NCI-H1417 (cell line): ENCODE data around the gene LCAT.
A peak's percentile ranks its signal among the peaks of the same experiment; 100 is the strongest.
"Not testable (repeated sequence)": the region's sequence is repeated elsewhere in the genome, so short reads cannot be mapped to it uniquely, and the experiment has no call there.

Experiments
- DNase-seq, 3 experiments: peaks; one replicate each; lab custom pipeline; 2025; lab: John Stamatoyannopoulos, UW

LCAT gene

DNA sequence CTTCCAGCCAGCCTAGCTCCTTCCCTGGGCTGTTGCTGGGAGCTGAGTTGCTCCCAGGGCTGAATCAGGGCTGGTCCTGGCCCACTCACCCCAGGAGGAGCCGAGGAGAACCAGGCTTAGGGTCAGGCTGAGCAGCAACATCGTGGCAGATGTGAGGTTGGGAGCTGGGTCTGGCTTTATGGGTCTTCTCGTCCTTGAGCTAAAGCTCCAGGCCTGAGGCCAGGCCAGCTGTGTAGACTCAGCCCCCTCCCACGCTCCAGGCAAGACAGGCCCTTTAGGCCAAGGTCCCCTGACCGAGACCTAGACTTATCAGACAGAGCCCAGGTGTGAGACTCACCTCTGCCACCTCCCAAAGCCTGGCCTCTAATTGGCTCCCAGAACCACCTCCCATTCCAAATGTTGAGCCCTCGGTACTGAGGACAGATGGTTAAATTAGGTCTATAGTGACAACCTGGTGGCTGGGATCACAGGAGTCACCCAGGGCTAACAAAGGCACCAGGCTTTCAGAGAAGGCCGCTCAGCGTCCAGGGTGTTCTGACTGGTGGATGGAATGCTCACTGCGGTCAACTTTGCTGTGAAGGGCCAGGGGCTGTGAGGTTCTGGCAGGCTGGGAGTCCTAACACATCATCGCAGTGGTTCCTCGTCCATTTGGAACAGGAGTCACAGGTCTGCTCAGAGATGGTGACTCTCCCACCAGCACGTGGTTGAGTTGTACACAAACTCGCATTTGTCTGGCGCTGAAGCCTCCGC is 12.0 kb downstream of the LCAT start, which contains the start of gene CTRL:
Gene CTRL (minus strand): TSS at position 151 of the 750 bp plus-strand sequence. CDS start 10 bp downstream, at position 141.
- DNase-seq, result no peak

- no peak for DNase-seq
These were observed 13.2 kb downstream of the LCAT start for GRCh38 chr16:67930678-67931211.

DNA sequence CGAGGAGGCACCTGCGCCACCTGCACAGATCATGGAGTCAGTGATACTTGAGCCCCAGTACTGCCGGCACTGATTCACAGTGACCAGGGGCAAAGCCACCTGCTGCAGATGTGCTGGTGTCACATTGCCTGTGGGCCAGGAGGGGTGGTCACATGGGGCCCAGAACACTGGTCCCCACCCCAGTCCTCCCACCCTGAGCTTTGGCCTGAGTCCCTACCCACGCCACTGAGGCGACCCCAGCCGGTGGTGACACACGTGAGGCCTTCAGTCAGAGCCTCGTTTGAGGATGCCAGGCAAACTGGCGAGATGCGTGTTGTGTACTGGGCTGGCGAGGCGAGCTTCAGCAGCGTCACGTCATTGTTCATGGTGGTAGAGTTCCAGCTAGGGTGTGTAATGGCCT is 13.7 kb downstream of the LCAT start:
- DNase-seq, result no peak

DNA sequence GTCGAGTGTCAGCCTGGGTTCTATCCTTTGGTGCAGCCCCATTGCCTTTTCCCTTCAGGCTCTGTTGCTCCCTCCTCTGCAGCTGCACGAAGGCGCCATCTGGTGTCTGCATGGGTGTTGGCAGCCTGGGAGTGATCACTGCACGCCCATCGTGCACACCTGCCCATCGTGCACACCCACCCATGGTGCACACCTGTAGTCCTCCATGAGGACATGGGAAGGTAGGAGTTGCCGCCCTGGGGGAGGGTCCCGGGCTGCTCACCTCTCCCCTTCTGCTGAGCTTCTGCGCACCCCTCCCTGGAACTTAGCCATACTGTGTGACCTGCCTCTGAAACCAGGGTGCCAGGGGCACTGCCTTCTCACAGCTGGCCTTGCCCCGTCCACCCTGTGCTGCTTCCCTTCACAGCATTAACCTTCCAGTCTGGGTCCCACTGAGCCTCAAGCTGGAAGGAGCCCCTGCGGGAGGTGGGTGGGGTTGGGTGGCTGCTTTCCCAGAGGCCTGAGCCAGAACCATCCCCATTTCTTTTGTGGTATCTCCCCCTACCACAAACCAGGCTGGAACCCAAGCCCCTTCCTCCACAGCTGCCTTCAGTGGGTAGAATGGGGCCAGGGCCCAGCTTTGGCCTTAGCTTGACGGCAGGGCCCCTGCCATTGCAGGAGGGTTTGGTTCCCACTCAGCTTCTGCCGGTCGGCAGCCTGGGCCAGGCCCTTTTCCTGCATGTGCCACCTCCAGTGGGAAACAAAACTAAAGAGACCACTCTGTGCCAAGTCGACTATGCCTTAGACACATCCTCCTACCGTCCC is 15.2 kb downstream of the LCAT start:
- DNase-seq, result peak; percentile 57 to 77 (median 65)

DNA sequence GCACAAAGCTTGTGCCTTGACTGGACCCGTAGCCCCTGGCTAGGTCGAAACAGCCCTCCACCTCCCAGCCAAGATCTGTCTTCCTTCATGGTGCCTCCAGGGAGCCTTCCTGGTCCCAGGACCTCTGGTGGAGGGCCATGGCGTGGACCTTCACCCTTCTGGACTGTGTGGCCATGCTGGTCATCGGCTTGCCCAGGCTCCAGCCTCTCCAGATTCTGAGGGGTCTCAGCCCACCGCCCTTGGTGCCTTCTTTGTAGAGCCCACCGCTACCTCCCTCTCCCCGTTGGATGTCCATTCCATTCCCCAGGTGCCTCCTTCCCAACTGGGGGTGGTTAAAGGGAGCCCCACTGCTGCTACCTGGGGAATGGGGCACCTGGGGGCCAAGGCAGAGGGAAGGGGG is 15.8 kb downstream of the LCAT start:
- no peak for DNase-seq

DNA sequence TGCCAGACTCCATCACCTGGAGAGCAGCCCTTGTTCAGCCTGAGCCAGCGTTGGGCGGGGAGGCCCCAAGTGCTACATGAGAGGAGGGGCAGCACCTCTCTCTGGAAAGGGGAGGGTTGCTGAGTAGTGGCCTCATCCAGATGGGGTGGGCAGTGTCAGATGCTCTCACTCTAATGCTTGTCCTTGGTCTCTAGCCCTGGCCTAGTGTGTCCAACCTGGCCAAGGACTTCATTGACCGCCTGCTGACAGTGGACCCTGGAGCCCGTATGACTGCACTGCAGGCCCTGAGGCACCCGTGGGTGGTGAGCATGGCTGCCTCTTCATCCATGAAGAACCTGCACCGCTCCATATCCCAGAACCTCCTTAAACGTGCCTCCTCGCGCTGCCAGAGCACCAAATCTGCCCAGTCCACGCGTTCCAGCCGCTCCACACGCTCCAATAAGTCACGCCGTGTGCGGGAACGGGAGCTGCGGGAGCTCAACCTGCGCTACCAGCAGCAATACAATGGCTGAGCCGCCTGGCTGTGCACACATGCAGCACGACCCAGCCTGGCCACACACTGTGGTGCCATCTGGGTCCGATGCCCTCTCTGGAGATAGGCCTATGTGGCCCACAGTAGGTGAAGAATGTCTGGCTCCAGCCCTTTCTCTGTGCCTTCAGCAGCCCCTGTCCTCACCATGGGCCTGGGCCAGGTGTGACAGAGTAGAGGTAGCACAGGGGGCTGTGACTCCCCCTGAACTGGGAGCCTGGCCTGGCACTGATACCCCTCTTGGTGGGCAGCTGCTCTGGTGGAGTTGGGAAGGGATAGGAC is 16.6 kb downstream of the LCAT start:
- DNase-seq, result no peak

DNA sequence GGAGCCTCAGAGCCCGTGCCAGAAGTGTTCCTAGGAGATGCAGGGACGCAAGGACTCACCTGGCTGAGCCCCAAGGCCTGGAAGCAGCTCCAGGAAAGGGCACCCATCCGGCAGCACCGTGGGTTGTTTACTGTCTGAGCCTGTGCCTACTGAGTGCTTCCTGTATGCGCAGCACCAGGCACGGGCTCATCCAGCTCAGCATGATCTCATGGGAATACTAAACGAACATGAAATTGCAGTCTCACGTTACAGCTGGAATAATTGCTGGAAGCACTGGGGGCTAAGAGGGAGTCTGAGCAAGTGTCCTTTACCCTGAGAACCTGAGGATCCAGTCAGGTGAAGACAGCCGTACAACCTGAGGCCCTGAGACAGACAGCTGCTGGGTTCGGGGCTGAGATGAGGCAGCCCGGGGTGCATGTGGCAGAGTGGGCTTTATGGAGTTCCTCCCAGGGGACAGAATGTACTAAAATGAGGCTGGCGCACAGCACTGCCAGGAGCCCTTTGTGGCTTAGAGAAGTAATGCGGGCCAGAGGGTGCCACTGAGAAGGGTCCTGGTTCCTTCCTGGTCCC is 17.7 kb downstream of the LCAT start:
- peak; percentile 77 to 93 (median 81) for DNase-seq

DNA sequence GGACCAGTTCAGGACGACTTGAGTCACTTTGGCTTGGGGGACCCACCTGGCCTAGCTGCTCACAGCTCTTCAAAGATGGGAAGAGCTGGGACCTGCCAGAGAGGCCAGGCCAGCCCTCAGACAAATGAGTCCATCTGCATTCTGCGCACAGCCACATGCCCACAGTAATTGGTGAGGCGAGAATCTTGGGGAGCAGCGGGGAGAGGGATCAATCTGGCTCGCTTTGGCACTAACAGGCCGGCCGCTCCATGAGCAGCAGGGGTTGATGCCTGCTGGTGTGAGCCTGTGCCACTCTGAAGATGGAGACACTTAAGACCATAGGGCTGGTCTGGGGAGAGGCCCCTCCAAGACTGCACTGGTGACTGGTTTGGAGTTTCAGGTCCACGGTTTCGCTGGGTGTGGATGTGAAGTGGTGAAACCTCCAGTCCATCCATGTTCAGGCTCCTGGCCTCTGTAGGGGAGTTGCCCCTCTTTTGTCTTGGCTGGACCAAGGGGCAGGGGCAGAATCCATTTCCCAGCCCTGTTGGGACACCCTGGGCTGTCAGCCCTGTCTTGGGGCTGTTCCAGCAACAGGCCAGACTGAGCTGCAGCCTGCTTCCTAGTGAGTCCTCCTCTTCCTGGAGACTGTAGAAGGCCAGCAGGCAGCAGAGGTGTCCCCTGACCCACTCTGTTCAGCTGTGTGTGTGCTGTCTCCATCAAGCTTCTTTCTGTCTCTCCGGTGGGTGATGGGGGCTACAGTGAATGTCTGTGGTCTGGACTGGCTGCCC is 19.6 kb downstream of the LCAT start:
- no peak for DNase-seq

DNA sequence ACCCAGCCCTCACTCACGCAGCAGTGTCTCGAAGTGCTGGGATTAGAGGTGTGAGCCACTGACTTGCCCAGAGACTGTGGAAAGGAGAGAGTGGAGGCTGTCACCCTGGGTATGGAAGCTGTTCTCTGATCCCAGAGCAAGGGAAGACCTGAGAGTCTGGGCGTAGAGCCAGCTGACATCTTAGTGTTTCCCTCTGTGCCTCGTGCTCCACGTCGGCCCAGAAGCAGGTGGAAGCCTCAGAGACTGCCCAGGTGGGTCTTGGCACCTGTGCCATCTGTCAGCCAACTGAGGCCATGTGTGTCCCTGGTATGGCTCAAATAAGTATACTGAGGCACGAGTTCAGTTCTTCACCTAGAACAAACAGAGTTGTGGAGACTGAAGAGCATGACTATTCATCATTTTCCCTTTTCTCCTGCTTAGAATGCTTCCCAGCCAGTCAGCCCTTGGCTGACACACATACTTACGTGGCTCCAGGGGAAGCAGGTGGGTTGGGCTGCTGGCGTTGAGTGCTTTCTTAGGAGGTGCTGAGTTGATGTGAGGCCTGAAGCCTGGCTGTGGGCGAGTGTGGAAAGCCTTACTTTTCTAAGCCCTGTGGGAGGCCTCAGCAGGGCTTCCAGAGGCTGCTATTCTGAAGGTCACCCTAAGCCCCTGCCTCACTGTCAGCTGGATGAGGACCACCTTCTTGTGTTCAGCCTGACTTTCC is 20.4 kb downstream of the LCAT start:
- peak in 2 of 3 experiments; percentile 17 to 42 for DNase-seq

- peak; percentile 21 to 76 (median 43) for DNase-seq
These were observed 21.2 kb downstream of the LCAT start for GRCh38 chr16:67922740-67923139.

DNA sequence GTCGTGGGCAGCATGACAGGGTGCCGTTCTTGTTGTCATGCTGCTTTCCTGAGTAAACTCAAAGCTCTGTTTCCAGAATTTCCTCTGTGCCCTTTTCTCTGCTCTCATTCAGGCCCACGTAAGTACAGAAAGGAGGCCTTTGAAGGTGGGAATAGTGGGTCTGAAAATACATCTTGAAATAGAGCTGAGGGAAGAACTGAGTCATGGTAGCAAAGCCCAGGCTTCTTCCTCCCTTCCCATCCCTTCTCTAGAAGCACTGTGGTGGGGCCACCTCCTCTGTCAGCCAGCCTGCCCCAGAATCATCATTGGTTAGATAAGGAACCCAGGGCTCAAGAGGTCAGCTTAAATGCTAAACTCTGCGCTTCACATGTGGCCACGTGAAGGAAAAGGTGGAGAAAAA is 21.7 kb downstream of the LCAT start:
- DNase-seq, result peak in 1 of 3 experiments; percentile 25

DNA sequence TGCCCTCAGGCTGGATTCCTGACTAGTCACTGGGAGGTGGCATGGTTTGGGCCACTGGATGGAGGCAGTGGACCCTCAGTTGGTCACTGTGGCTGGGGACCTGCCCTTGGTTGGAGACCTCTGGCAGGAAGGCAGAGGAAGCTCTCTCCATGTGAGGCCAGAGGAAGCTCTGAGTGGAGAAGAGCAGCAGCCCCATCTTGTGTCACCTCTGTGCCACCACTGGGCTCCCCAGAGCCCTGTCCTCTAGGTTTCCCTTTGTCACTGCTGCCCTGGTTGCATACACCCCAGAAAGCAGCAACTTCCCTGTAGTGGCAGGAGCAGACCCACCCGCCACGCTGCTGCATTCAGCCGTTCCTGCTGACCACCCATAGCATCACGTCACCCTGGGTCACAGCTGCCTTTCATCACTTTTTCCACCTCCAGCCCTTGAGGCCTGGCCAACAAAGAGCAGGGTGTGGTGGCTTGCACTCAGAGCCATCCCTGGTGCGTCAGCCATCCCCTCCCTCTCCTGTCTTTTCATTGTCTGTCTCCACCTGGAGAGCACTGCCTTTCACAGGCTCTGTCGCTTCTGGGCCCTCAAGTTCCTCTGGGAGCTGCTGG is 24.2 kb downstream of the LCAT start:
- peak in 1 of 3 experiments; percentile 20 for DNase-seq

DNA sequence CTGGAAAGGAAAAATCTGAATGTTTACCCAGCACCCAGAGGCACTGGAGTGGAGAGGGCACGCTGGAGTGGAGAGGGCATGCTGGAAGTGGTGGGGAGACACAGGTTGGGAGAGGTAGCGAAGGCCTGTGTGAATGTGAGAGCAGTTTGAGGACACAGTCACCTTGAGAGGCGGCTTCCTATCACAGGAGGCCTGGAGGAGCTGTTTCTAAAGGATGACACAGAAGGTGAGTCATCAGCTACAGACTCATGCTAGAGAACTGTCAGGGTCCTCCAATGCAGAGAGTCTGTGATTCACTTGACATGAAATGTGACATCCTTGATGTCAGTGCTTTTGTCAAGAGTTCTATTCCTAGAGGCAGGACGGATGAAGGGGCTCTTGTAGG is 26.1 kb downstream of the LCAT start:
- peak in 1 of 3 experiments; percentile 62 for DNase-seq

DNA sequence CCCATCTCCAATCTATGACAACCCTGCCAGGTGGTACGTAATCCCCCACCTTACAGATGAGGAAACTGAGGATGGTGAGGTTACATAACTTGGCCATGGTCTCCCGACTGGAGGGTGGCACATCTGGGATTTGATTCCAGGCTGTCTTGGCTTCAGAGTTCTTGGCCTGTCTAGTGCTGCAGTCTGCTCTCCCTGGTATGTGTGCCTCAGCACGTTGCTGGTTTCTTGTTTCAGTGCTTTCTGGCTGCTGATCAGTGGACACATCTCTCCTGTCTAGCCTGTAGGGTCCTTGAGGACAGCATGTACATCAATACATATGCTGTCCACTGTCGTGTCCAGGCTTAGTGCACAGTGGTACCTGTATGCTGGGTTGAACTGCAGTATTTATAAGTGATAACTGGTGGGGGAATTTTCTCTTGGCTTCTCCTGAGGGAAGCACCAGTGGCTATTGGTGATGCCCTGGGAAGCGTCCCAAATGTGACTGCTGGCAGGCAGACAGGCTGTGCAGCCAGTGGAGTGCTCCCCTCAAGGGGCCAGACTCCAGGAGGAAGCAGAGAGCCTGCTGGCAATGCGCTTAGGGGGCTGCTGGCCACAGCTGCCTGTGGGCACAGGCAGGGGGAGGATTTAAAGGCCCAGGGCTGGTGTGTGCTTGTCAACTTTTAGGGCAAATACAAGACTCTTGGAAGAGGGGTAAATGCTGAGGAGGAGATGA is 26.6 kb downstream of the LCAT start:
- peak in 1 of 3 experiments; percentile 46 for DNase-seq

DNA sequence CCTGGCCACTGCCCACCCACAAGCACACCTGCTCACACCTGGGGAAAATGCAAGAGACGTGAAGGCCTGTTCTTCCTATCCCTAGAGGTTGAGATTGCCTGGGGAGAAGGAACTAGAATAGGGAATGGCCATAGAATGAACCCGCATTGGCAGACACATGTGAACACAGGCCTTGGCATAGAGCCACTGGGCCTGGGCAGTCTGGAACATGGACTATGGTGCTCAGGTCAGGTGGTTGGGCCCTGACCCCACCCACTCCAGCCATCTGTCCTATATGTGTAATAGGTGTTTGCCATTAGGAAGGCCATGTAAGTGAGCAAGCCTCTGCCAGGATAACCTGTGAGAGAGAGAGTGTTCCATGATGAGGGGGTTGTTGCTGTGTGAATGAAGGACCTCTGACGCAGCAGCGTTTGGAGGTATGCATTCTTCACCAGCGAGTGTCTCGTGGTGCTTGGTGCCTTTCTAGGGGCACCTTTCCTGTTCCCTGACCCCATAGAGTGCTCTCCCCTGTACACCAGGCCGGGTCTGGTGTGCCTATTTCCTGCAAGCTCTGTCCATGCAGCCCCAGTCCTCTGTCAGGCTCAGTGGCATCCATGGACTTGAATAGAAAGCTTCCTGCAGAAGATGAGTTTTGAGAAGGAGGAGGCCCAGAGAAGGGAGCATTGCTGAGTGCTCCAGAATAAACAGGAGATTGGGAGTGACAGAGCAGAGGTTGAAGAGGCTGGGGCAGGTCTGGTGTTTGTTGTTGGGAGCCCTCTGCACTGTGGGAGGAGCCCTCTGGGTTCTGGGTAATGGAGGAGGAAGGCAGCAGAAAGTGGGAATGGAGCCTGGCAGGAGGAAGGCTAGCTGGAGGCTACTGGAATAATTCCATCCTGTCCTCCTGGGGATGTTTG is 27.8 kb downstream of the LCAT start:
- DNase-seq, result no peak

DNA sequence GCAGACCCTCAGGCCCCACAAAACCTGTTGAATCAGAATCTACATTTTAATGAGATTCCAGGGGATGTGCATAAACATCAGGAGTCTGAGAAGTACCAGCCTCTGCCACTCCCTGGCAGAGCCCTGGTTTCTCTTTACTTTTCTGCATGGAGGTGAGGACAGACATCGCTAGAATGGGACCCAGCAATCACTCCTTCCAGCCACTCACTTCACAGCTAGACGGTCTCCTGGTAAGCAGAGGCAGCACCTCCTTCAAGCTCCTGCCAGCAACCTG is 28.5 kb downstream of the LCAT start:
- not testable (repeated sequence) for DNase-seq

- DNase-seq, result no peak
These were observed 29.0 kb downstream of the LCAT start for GRCh38 chr16:67914758-67915495.

- peak; percentile 5 to 62 (median 13) for DNase-seq
These were observed 33.8 kb downstream of the LCAT start for GRCh38 chr16:67910158-67910557.
